ENCODE data around the gene SAMD11.

- TF ChIP-seq NFE2L2 (conservative IDR thresholded peaks at IDR 0.05; ENCODE audit: low read length) = no peak
- TF ChIP-seq, protein P1, sequence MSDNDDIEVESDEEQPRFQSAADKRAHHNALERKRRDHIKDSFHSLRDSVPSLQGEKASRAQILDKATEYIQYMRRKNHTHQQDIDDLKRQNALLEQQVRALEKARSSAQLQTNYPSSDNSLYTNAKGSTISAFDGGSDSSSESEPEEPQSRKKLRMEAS (IDR thresholded peaks at IDR 0.05) = no peak
- no peak for TF ChIP-seq CTCF (IDR thresholded peaks at IDR 0.05)
- no peak for TF ChIP-seq MAZ (IDR thresholded peaks at IDR 0.05; ENCODE audit: borderline replicate concordance, low read depth, low read length)
- TF ChIP-seq EP300 (IDR thresholded peaks at IDR 0.05) = no peak
- TF ChIP-seq KDM1A (IDR thresholded peaks at IDR 0.05; ENCODE audit: low read depth) = no peak
These were observed 26.5 kb downstream of the SAMD11 start for GRCh38 chr1:950268-950667.
